Fibroblast of upper back skin (primary cell): Measurements from ENCODE around the gene ARMCX6.
A peak's percentile ranks its signal among the peaks of the same experiment; 100 is the strongest.
"Not testable (repeated sequence)": the region's sequence is repeated elsewhere in the genome, so short reads cannot be mapped to it uniquely, and the experiment has no call there.

Experiments used
- DNase-seq: peaks from one replicate; pipeline ENCODE4 v3.0.0-alpha.2; 2013

The ARMCX6 gene

GRCh38 chrX:101617211-101618191 is at the start of gene ARMCX6:
Gene ARMCX6, minus strand, starts transcription at chrX:101618000. Its CDS starts 1,380 bp downstream, at chrX:101616620.
- peak; percentile 77 for DNase-seq

DNA sequence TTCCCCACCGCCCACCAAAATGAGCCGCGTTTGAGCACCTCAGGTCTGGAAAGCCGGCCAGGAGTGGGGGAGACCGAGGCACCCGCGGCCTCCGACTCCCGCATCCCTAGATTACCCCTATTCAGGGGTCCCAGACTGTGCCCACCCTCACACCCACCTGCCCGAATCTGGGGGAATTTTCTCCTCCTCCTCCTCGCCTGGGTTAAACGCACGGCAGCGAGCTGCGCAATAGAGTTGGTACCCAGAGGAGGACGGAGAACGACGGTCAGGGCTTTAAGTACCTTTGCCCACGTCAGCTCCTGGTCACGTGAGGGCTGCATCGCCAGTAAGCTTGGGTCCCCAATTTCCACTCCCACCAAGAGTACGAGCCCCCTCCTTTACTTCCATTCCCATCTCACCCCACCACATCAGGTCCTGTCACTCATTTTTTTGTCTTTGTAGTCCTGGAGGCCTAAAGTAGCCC is 41.8 kb upstream of the ARMCX6 start, which contains the start of gene ARMCX2:
Gene ARMCX2, minus strand, starts transcription at position 250 of the 463 bp plus-strand sequence. CDS start 2,262 bp downstream, outside the sequence.
- DNase-seq = peak; percentile 78

DNA sequence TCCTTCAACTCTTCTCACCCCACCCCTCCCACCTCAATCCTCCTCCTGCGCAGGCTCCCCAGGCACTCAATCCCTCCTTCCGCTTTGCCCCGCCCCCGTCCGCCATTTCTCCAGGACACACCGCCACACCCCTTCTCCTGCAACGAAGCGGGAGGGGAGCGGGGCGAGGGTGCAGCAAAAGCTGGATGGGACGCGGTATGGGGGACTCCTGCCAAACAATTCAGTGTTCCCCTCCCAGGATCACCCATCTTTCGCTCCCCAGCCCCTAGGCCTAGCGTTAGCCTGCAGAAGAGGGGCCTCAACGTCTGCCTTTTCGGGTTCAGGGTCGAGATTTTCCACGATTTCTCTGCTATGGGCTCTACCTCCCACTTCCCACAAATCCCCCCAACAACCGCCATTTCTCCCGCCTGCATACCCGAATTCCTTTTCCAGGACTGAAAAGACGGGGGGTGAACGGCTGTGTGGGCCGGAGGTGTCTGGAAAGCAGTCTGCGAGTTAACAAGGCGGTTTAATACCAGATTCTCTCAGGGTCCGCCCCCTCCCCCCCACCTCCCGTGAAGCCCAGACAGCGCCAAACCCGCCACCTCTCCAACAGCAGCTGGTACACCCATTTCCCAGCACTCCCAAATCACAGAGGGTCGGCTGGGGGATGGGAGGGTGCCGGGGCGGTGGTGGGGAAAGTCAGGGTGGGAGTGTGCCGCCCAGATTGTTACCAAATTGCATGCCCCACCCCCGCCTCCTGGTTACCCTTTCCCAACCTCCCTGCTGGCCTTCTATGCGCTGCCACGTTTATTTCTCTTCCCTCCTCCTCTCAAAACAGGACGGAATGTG is 41.1 kb upstream of the ARMCX6 start:
- peak; percentile 60 for DNase-seq

- DNase-seq = no peak
These were observed 39.7 kb upstream of the ARMCX6 start for GRCh38 chrX:101657495-101657894.

DNA sequence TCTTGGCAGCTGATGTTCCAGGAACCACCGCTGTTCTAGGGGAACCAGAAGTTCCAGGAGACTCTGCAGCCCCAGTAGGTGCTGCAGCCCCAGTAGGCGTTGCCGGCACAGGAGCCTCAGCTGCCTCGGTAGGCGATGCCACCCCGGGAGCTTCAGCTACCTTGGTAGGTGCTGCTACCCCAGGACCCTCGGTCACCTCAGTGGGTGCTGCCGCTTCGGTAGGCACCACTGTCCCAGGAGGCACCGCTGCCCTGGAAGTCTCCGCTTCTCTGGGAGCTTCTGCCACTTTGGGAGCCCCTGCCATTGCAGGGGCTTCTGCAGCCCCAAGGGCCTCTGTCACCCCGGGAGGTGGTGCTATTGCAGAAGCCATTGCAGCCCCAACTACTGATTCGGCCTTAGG is 39.0 kb upstream of the ARMCX6 start:
- DNase-seq = no peak

DNA sequence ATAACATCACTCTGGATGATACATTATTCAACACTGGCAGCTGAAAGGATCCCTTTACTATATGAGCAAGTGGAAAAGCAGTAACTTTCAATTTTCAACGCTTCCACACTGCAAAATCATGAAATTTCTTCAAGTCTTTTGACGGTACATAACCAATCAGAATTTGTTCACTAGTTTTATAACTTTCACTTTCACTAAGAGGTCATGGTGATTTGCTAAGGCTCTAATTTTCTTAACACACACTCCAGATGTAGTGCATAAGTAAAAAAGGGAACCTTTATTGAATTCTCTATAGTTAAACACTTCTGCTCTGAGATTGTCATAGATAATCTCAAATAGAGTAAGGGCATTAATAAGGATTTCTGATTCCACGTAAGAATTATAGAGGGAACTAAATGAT is 37.7 kb upstream of the ARMCX6 start:
- no peak for DNase-seq

- DNase-seq = not testable (repeated sequence)
These were observed 29.9 kb upstream of the ARMCX6 start for GRCh38 chrX:101647716-101648115.

DNA sequence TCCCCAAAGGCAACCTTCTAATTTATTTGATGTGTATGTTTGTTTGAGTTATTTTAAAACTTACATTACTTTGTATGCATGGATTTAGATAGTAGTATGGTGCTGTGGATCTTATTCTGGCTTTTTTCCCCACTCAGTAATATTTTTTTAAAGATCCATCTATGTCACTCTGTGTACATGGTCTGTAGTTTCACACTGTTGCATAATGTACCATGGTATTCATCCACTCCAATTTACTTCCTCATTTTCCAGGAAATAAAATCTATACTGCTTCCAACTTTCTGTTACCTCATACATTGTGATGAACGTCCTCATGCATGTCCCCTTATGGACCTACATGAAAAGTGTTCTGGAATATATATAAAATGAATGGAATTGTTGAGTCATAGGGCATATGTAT is 24.3 kb upstream of the ARMCX6 start:
- peak; percentile 11 for DNase-seq

- DNase-seq = no peak
These were observed 21.8 kb upstream of the ARMCX6 start for GRCh38 chrX:101639583-101639982.

DNA sequence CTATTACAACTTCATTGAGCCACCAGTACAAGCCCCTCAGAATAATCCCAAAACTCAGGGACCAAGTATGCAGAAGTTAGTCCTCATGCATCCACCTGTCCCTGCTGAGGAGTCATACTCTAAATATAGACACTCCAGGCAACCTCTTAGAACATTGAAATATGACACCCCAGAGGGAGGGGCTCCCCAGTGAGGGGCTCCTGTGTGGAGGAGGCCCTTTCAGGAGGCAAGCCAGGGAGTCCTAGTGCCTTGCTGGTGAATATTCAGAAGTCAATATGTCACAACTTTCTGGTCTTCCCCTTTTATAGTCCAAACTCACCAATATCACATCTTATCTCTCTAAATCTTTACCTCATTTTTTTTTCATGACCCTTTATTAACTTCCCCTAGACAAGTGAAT is 1.6 kb upstream of the ARMCX6 start:
- DNase-seq = no peak

- no peak for DNase-seq
These were observed 12.1 kb downstream of the ARMCX6 start for GRCh38 chrX:101605728-101606127.

DNA sequence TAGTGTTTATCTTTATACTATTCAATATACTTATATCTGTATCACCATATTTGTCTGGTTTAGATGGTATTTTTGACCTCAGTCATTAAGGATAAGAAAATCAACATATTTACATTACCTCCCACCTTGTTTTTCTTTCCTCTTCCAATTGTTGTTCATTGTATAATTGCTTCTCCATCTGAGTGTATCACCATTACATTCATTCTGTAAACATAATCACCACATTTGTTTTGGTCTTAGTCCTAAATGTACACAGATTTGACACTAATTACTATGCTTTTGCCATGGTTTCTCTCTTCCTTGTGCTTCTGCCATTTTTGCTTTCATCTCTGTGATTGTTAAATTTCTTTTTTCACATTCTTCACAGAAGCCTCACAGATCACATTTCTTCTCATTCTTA is 12.7 kb downstream of the ARMCX6 start:
- no peak for DNase-seq

GRCh38 chrX:101602077-101602476 is 15.7 kb downstream of the ARMCX6 start:
- DNase-seq = peak; percentile 79

GRCh38 chrX:101599592-101599991 is 18.2 kb downstream of the ARMCX6 start:
- DNase-seq = not testable (repeated sequence)

GRCh38 chrX:101595739-101596419 is 21.9 kb downstream of the ARMCX6 start:
- DNase-seq = peak; percentile 79
